Peyer's patch (tissue), 4 donors: ENCODE data around the gene FAM117A. TPM values are rescaled to one million over a fixed set of nuclear protein-coding genes. Genes with fewer than 3 reads are reported as not detected.

Experiments used
- DNase-seq, 3 donors: peaks; one replicate each; pipeline ENCODE4 v3.0.0-alpha.2; 2017 to 2019
- H3K27ac ChIP-seq, 4 donors: fragments of 200-600 bp; sonication (generic); one replicate each; pipeline ENCODE4 v1.5.1; 2016 to 2019
- H3K27me3 ChIP-seq, 2 donors: fragments of 200-600 bp; sonication (generic); one replicate each; pipeline ENCODE4 v1.5.1; 2019
- H3K36me3 ChIP-seq, 3 donors: fragments of 200-600 bp; sonication (generic); one replicate each; pipeline ENCODE4 v1.5.1; 2016 to 2019
- H3K4me1 ChIP-seq, 4 donors: fragments of 200-600 bp; sonication (generic); one replicate each; pipeline ENCODE4 v1.5.1; 2016 to 2019
- H3K4me3 ChIP-seq, 4 donors: fragments of 200-600 bp; sonication (generic); 1 replicate in 3 of 4; 2 replicates in 1 of 4; pipeline ENCODE4 v1.5.1; 2016 to 2019; ENCODE audit warnings: mild to moderate bottlenecking in 1 of 4
- H3K9me3 ChIP-seq, 4 donors: fragments of 200-600 bp; sonication (generic); one replicate each; pipeline ENCODE4 v1.5.1; 2016 to 2019; ENCODE audit warnings: mild to moderate bottlenecking in 1 of 4
- POLR2A ChIP-seq, 2 donors: fragments of 450-650 bp; IDR thresholded peaks; one replicate each; pipeline ENCODE4 v1.5.1; 2017; ENCODE audit warnings: antibody characterized with exemption in 2 of 2, mild to moderate bottlenecking in 2 of 2, moderate library complexity in 2 of 2
- total RNA-seq, 4 donors: library from RNA; depleted of rRNA; stranded (reverse); fragments of >200 nt; gene quantifications; one replicate each; pipeline ENCODE4 v1.1.0, GENCODE V29; 2016
- TF ChIP-seq, protein P1 (sequence below), 6 experiments: fragments of 450-650 bp in 4 of 6; fragments of 200-600 bp in 2 of 6; sonication (generic) in 1 of 6; IDR thresholded peaks; one replicate each; pipeline ENCODE4 v1.5.1; 2017 to 2019; ENCODE audit warnings: antibody characterized with exemption in 6 of 6, mild to moderate bottlenecking in 3 of 6, moderate library complexity in 1 of 6

Gene FAM117A
- total RNA-seq, 4 donors from 2014 or later: 6.5 to 16.5 (median 9.4) TPM

DNA sequence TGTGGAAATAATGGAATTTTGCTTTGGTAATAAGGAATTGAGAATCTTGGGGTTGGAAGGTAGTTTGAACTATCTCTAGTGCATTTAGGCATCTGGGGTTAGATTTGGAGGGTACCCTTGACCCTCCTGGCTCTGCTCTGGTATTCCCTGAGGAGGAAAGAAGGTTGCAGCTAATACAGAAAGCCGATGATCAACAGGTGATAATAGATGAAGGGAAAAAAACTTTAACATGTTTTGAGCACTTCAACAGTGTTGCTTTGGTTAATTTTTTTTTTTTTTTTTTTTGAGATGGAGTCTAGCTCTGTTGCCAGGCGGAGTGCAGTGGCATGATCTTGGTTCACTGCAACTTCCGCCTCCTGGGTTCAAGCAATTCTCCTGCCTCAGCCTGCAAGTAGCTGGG lies 29.4 kb upstream of the FAM117A start:
- Histone ChIP-seq H3K4me3 (no peak overlapping the region), H3K27ac (no peak overlapping the region), H3K9me3 (no peaks in the 10 kb centered on the region), H3K27me3 (no peaks in the 10 kb centered on the region), H3K36me3 (peaks cover 0 to 66% (median 0%) of the 10 kb centered on the region in 3 donors), H3K4me1 (peaks cover 0 to 24% (median 9%) of the 10 kb centered on the region in 4 donors)
- TF ChIP-seq, protein P1, sequence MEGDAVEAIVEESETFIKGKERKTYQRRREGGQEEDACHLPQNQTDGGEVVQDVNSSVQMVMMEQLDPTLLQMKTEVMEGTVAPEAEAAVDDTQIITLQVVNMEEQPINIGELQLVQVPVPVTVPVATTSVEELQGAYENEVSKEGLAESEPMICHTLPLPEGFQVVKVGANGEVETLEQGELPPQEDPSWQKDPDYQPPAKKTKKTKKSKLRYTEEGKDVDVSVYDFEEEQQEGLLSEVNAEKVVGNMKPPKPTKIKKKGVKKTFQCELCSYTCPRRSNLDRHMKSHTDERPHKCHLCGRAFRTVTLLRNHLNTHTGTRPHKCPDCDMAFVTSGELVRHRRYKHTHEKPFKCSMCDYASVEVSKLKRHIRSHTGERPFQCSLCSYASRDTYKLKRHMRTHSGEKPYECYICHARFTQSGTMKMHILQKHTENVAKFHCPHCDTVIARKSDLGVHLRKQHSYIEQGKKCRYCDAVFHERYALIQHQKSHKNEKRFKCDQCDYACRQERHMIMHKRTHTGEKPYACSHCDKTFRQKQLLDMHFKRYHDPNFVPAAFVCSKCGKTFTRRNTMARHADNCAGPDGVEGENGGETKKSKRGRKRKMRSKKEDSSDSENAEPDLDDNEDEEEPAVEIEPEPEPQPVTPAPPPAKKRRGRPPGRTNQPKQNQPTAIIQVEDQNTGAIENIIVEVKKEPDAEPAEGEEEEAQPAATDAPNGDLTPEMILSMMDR (IDR thresholded peaks at IDR 0.05): no peak
- no peak for TF ChIP-seq POLR2A (IDR thresholded peaks at IDR 0.05)
- DNase-seq: no peak

DNA sequence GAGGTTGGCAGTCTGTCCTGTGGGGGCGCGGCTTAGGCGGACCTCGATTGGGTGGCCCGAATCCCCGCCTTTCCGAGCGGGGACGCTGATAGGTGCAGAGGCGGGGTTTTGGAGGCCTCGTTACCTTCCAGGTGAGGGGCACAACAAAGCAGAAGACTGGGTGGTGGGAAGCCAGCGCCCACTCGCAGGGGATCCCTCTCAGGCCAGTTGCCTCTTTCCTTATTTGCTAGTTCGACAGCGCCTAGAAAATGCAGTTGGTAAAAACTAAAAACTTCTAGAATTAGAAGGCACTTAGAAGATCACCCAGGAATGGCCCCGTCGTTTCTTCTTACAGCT lies 25.3 kb upstream of the FAM117A start:
- H3K36me3 ChIP-seq: peaks cover 0 to 27% (median 0%) of the 10 kb centered on the region in 3 donors

DNA sequence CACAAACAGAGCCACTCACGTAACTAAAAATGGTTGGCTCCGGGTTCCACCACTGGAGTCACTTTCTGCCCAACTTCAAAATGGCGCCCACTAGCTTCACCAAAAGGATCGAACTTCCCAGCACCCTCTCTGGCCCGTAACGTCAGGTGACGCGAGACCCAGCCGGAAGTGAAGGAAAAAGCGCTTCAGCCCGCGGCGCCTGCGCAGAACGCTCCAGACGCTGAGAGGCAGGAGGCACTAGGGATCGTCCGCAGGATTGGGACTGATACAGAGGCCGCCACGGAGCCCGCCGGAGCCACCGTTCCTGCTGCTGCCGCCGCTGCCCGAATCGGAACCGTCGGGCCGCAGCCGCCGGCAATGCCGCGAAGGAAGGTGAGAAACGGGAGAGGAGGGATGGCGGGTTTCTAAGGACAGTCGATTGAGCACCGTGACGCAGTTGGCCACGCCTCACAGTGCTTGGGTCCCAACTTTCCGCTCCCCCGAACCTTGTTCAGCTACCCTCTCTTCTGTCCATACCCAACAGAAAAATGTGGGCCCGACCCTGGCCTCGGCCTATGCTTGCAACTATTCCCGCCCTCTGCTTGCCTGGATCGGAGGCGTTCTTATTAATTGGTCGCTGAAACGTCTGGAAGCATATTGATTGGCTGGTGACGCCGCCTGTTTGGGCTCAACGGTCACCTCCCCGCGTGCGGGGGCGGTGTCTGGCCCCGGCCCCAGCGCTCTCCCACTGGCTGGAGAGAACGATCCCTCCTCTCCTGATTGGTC lies 24.7 kb upstream of the FAM117A start, which contains the start of gene KAT7:
Gene KAT7 (plus strand): TSS at position 204 of the 765 bp plus-strand sequence. CDS start 154 bp downstream, at position 358.
- peaks cover 0 to 21% (median 0%) of the 10 kb centered on the region in 3 donors for H3K36me3 ChIP-seq
- DNase-seq: peak; percentile 98 to 99 (median 99)
- peak within 1 kb of the TSS; percentile 75 to 95 (median 84) for H3K4me3 ChIP-seq
- TF ChIP-seq POLR2A (IDR thresholded peaks at IDR 0.05): peak; percentile 85 to 88
- TF ChIP-seq, protein P1 (IDR thresholded peaks at IDR 0.05): peak in 4 of 6 experiments; percentile 6 to 31 (median 14)
- H3K27me3 ChIP-seq: no peaks in the 10 kb centered on the region
- no peaks in the 10 kb centered on the region for H3K9me3 ChIP-seq
- peak within 1 kb of the TSS; percentile 96 to 99 (median 98) for H3K27ac ChIP-seq
- H3K4me1 ChIP-seq: peaks cover 0 to 30% (median 9%) of the 10 kb centered on the region in 4 donors

More for the DNA sequence above, 25.3 kb upstream of the FAM117A start:
- peaks cover 0 to 30% (median 9%) of the 10 kb centered on the region in 4 donors for H3K4me1 ChIP-seq
- DNase-seq: no peak
- H3K27ac ChIP-seq: peak overlapping the region in 3 of 4 donors; percentile 97 to 99 (median 99)
- no peaks in the 10 kb centered on the region for H3K9me3 ChIP-seq
- TF ChIP-seq, protein P1 (IDR thresholded peaks at IDR 0.05): no peak
- TF ChIP-seq POLR2A (IDR thresholded peaks at IDR 0.05): no peak
- H3K27me3 ChIP-seq: no peaks in the 10 kb centered on the region
- peak overlapping the region; percentile 75 to 95 (median 84) for H3K4me3 ChIP-seq

DNA sequence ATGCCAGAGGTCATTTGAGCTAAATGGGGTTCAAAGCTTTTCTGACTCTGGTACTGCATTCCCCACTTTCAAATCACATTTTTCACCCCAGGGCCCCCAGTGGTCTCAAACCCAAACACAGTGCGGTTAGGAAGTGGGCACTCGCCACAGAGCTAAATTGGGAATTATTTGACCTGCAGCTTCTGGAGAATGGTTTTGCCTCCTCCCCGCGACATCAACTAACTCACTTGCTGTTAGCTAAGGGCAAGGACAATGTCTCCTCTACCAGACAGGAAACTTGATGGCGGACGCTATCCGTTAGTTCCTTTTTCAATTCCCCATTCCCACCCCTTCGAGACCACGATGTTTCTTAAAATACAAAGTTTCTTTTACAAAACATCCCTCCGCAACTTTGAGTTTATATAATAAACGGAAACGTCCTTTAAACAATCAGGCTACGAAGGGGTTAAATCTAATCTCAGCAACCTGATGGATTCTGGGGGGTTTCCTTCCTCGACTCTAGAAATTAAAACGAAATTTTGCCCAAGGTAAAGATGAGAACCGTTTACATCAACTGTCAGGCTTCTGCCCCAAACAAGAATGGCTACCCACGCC lies 24.1 kb upstream of the FAM117A start:
- H3K4me3 ChIP-seq: peak overlapping the region; percentile 75 to 95 (median 84)
- DNase-seq: no peak
- H3K36me3 ChIP-seq: peaks cover 0 to 15% (median 0%) of the 10 kb centered on the region in 3 donors
- TF ChIP-seq POLR2A (IDR thresholded peaks at IDR 0.05): no peak
- TF ChIP-seq, protein P1 (IDR thresholded peaks at IDR 0.05): no peak
- peak overlapping the region; percentile 96 to 99 (median 98) for H3K27ac ChIP-seq
- H3K27me3 ChIP-seq: no peaks in the 10 kb centered on the region
- peaks cover 0 to 24% (median 9%) of the 10 kb centered on the region in 4 donors for H3K4me1 ChIP-seq
- no peaks in the 10 kb centered on the region for H3K9me3 ChIP-seq

DNA sequence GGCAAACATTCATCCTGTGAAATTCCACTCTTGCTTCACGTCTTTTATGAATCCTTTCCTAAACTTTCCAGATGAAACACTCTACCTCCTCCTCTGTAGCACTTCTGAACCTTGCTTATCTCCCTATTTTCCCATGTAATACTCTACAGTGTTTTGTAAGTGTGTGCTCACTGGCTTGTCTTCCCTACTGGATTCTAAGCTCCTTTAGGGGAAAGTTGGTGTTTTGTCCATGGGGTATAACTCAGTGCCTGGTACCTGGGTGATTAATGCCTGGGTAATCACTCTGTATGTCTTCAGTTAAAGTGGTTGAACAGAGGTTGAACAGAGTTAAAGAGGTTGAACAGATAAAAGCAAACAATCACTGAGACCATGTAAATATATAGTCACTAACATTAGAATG lies 20.7 kb upstream of the FAM117A start:
- no peaks in the 10 kb centered on the region for H3K27me3 ChIP-seq
- no peaks in the 10 kb centered on the region for H3K36me3 ChIP-seq
- H3K4me1 ChIP-seq: peaks cover 0 to 10% (median 2%) of the 10 kb centered on the region in 4 donors
- H3K27ac ChIP-seq: no peak overlapping the region
- DNase-seq: no peak
- no peaks in the 10 kb centered on the region for H3K9me3 ChIP-seq
- TF ChIP-seq, protein P1 (IDR thresholded peaks at IDR 0.05): no peak
- no peak for TF ChIP-seq POLR2A (IDR thresholded peaks at IDR 0.05)
- no peak overlapping the region for H3K4me3 ChIP-seq
